K562 (cell line): ENCODE measurements around the gene CDC42EP2. TPM values are rescaled to one million over a fixed set of nuclear protein-coding genes. Genes with fewer than 3 reads are reported as not detected.

Experiments
- ATAC-seq: fragments of 200-7000 bp; cut with Tn5 transposase; 3 replicates; pipeline ENCODE4 v1.9.1; 2020; ENCODE audit warnings: moderate library complexity
- BruUV-seq: library from RNA; stranded (reverse); fragments of 400-500 nt; replicated peaks from 2 replicates; lab custom pipeline; 2021; lab: Mats Ljungman, UMichigan
- CTCF ChIA-PET: fragments of 300-600 bp; formaldehyde crosslinking; extraction: SDS; loops from one replicate; lab custom pipeline; 2021; ENCODE audit warnings: low intra/inter-chr PET ratio; lab: Yijun Ruan, JAX
- POLR2A ChIA-PET: fragments of 300-600, 350-650 bp; sonication (Branson Sonifier 250); formaldehyde crosslinking; extraction: SDS; loops from one replicate; lab custom pipeline; 2021; ENCODE audit warnings: antibody characterized with exemption, inconsistent platforms; lab: Yijun Ruan, JAX
- DNase-seq, 4 experiments: peaks; one replicate each; pipeline versions ENCODE4 v3.0.0 to v3.0.0-alpha.2; 2011 to 2018; ENCODE audit warnings: low spot score in 3 of 4, mixed read lengths in 3 of 4; ENCODE audit errors: extremely low read depth in 1 of 4
- FAIRE-seq: peaks from 2 replicates; lab custom pipeline; 2011; peaks lifted over from hg19 to GRCh38; lab: Jason Lieb, UNC
- H2AFZ ChIP-seq: 2 replicates; pipeline ENCODE4 v1.6.0; 2011; ENCODE audit warnings: low read depth, low read length, control low read depth, inconsistent platforms
- H3K27ac ChIP-seq: fragments of 200-600 bp; 3 replicates; pipeline ENCODE4 v1.8.0; 2011; ENCODE audit warnings: low read depth, mild to moderate bottlenecking, control low read depth, inconsistent platforms, low read length, moderate library complexity, mixed read lengths; ENCODE audit errors: extremely low read depth
- H3K27me3 ChIP-seq, 2 experiments: fragments of 300-600 bp in 1 of 2; 2 replicates in 1 of 2; 3 replicates in 1 of 2; pipeline versions ENCODE4 v1.6.0 to v1.8.0; 2011; ENCODE audit warnings: inconsistent platforms in 2 of 2, low read length in 2 of 2, mild to moderate bottlenecking in 1 of 2, mixed read lengths in 1 of 2, moderate library complexity in 1 of 2; ENCODE audit not compliant: control insufficient read depth in 2 of 2, insufficient read depth in 2 of 2
- H3K36me3 ChIP-seq: fragments of 300-600 bp; 3 replicates; pipeline ENCODE4 v1.8.0; 2011; ENCODE audit warnings: mild to moderate bottlenecking, low read length, inconsistent platforms; ENCODE audit not compliant: control insufficient read depth, insufficient read depth
- H3K4me1 ChIP-seq, 2 experiments: fragments of 200-600 bp in 1 of 2; replicated peaks in 1 of 2; 2 replicates in 1 of 2; 3 replicates in 1 of 2; pipeline versions ENCODE4 v1.5.1 to v1.8.0; 2011; ENCODE audit warnings: inconsistent platforms in 2 of 2, low read length in 2 of 2, mild to moderate bottlenecking in 1 of 2, mixed read lengths in 1 of 2, moderate library complexity in 1 of 2; ENCODE audit not compliant: control insufficient read depth in 2 of 2, insufficient read depth in 2 of 2
- H3K4me2 ChIP-seq: 2 replicates; pipeline ENCODE4 v1.6.1; 2011; ENCODE audit warnings: low read length, control low read depth, inconsistent platforms, mixed read lengths; ENCODE audit not compliant: insufficient read depth
- H3K4me3 ChIP-seq: fragments of 200-600 bp; sonication (generic), shearing (Covaris generic); 2 replicates; pipeline ENCODE4 v1.5.1; 2016; ENCODE audit warnings: control low read depth, inconsistent platforms
- H3K79me2 ChIP-seq: fragments of 200-600 bp; 3 replicates; pipeline ENCODE4 v1.8.0; 2011; ENCODE audit warnings: low read length, inconsistent platforms; ENCODE audit not compliant: control insufficient read depth, insufficient read depth
- H3K9ac ChIP-seq, 2 experiments: 2 replicates each; pipeline versions ENCODE4 v1.6.0 to v1.6.1; 2011; ENCODE audit warnings: low read depth in 2 of 2, low read length in 2 of 2, control low read depth in 1 of 2, inconsistent platforms in 1 of 2, mild to moderate bottlenecking in 1 of 2, mixed read lengths in 1 of 2; ENCODE audit not compliant: insufficient read depth in 1 of 2
- H3K9me1 ChIP-seq: one replicate; pipeline ENCODE4 v1.6.0; 2011; ENCODE audit warnings: inconsistent platforms, mild to moderate bottlenecking, low read length, moderate library complexity; ENCODE audit not compliant: control insufficient read depth, insufficient read depth
- H3K9me3 ChIP-seq: replicated peaks from 2 replicates; pipeline ENCODE4 v1.5.1; 2011; ENCODE audit warnings: low read depth, low read length, inconsistent platforms; ENCODE audit not compliant: control insufficient read depth, insufficient read depth
- H4K20me1 ChIP-seq: replicated peaks from 2 replicates; pipeline ENCODE4 v1.6.1; 2011; ENCODE audit warnings: low read length, inconsistent platforms, mixed read lengths; ENCODE audit not compliant: control insufficient read depth, insufficient read depth
- ARNT ChIP-seq, 2 experiments: fragments of 450-650 bp; IDR thresholded peaks; 2 replicates each; pipeline ENCODE4 v1.6.1; 2016; ENCODE audit warnings: mild to moderate bottlenecking in 1 of 2
- CBFB ChIP-seq: sonication (generic); formaldehyde crosslinking; IDR thresholded peaks from 2 replicates; pipeline ENCODE4 v1.4.0; 2020; ENCODE audit warnings: mild to moderate bottlenecking, missing genetic modification reagents
- CBX3 ChIP-seq, 2 experiments: IDR thresholded peaks; 1 replicate in 1 of 2; 2 replicates in 1 of 2; pipeline ENCODE4 v1.6.1; 2012; ENCODE audit warnings: inconsistent platforms in 2 of 2, low read length in 2 of 2, borderline replicate concordance in 1 of 2, control low read depth in 1 of 2
- JUN ChIP-seq, 2 experiments: sonication (generic) in 1 of 2; formaldehyde crosslinking in 1 of 2; IDR thresholded peaks; 2 replicates each; pipeline versions ENCODE4 v1.6.1 to v1.8.0; 2012 to 2022; ENCODE audit warnings: borderline replicate concordance in 2 of 2, mild to moderate bottlenecking in 2 of 2, improper control_type of control experiment in 1 of 2, low read depth in 1 of 2, low read length in 1 of 2, missing genetic modification reagents in 1 of 2
- POLR2B ChIP-seq: fragments of 450-650 bp; IDR thresholded peaks from 2 replicates; pipeline ENCODE4 v1.6.1; 2018; ENCODE audit warnings: low read depth; ENCODE audit not compliant: partially characterized antibody
- SMARCE1 ChIP-seq: fragments of 450-650 bp; IDR thresholded peaks from 2 replicates; pipeline ENCODE4 v1.7.1; 2016; ENCODE audit warnings: mild to moderate bottlenecking
- TAF7 ChIP-seq: fragments of 450-650 bp; IDR thresholded peaks from 2 replicates; pipeline ENCODE4 v1.6.1; 2016; ENCODE audit warnings: missing genetic modification characterization, missing compliant biosample characterization
- TBP ChIP-seq: optimal IDR thresholded peaks from 2 replicates; pipeline ENCODE3; 2011; ENCODE audit warnings: low read depth, low read length, improper control_type of control experiment
- TCF3 ChIP-seq: sonication (generic); formaldehyde crosslinking; IDR thresholded peaks from 2 replicates; pipeline ENCODE4 v1.4.0; 2020; ENCODE audit warnings: mild to moderate bottlenecking, missing genetic modification reagents
- ZBTB5 ChIP-seq: fragments of 450-650 bp; IDR thresholded peaks from 2 replicates; pipeline ENCODE4 v1.6.1; 2017; ENCODE audit warnings: antibody characterized with exemption
- ZC3H4 ChIP-seq: sonication (generic); formaldehyde crosslinking; IDR thresholded peaks from 2 replicates; pipeline ENCODE4 v1.9.0; 2021; ENCODE audit warnings: missing genetic modification reagents, borderline replicate concordance
- ZFP36 ChIP-seq: fragments of 150-350 bp; IDR thresholded peaks from 2 replicates; pipeline ENCODE4 v1.6.1; 2018; ENCODE audit warnings: low read length, low read depth; ENCODE audit not compliant: partially characterized antibody
- WGBS: fragments of 100-300 bp; shearing (Covaris generic); methylation state at CpG from one replicate; pipeline ENCODE4 v1.1.6; 2016; ENCODE audit warnings: low coverage, mixed read lengths; ENCODE audit not compliant: insufficient coverage; ENCODE audit errors: missing lambda C conversion rate; 5-methylcytosine and 5-hydroxymethylcytosine counted together
- in situ Hi-C: fragments of 300-500 bp; cut with MboI; formaldehyde crosslinking; loops from 4 replicates; pipeline ENCODE4 v1.15.0; 2018; ENCODE audit warnings: inconsistent platforms, mixed read lengths
- intact Hi-C: fragments of 100-400 bp; cut with micrococcal nuclease; formaldehyde crosslinking; loops from 2 replicates; pipeline ENCODE4 v1.14.2; 2022
- polyA plus RNA-seq, 8 experiments: library from polyadenylated mRNA; depleted of rRNA in 4 of 8; stranded (reverse) in 5 of 8; unstranded in 3 of 8; fragments of >200 nt; fragmentation: Nextera tagmentation in 2 of 8; fragmentation: Illumina TruSeq in 1 of 8; extraction: Ambion mirVana in 2 of 8; extraction: Trizol in 1 of 8; gene quantifications; 2 replicates each; pipeline versions ENCODE4 v1.2.1 to v1.2.3, GENCODE V29; 2011 to 2014; ENCODE audit warnings: inconsistent platforms in 1 of 8, missing spikeins in 1 of 8
- total RNA-seq, 7 experiments: library from RNA; depleted of rRNA in 6 of 7; stranded (reverse); fragments of >200 nt in 6 of 7; fragmentation: Illumina TruSeq in 2 of 7; extraction: Trizol in 2 of 7; gene quantifications; 2 replicates each; pipeline versions ENCODE4 v1.2.1 to v1.2.3, GENCODE V29; 2011 to 2021; ENCODE audit warnings: low replicate concordance in 1 of 7
- TF ChIP-seq, protein P1 (sequence below): fragments of 450-650 bp; IDR thresholded peaks from 2 replicates; pipeline ENCODE4 v1.6.1; 2016; ENCODE audit warnings: low read depth

The CDC42EP2 gene
- total and polyA plus RNA-seq, 9 of the 15 experiments (the other 6 are each of a cell fraction or from before 2014, with no cell fraction given): 0.27 to 3.5 (median 0.83) TPM; not detected in 1

DNA sequence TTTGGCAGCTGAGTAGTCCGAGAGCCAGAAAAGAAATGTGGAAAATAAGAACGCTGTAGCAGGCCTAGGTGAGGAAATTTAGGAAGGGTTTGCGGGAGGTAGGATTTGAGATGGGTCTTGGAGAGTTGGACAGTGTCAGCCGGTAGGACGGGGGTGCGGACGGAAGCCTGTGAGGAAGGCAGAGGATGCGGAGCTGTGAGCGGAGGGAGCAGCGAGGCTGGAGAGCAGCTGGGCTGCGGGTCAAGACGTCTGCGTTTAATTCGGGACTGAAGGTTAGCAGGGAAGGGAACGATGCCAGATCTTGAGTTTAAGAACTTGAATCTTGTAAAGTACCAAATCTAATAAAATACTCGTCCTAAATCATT lies 39.2 kb downstream of the CDC42EP2 start:
- peak overlapping the region; percentile 82 for H2AFZ ChIP-seq
- FAIRE-seq (no peak), DNase-seq (no peak), ATAC-seq (no peak)
- peak overlapping the region; percentile 44 to 94; a peak in 3 of 4 replicates for H3K9ac ChIP-seq
- no peaks in the 10 kb centered on the region for H3K79me2 ChIP-seq
- POLR2A ChIA-PET: interaction anchor here (0.7 to 15.6 kb wide), 11 partner anchors 9 to 176 kb away, joined by 3 to 253 read pairs (median 5); partner anchors contain the start of genes DPF2, MALAT1 and NEAT1
- H3K4me1 ChIP-seq: peaks cover 25 to 48% of the 10 kb centered on the region in 2 experiments
- no peaks in the 10 kb centered on the region for H3K9me3 ChIP-seq
- whole genome bisulfite sequencing: 74% methylated on average over 16 of the region's 16 CpGs
- H3K4me3 ChIP-seq: peak overlapping the region; percentile 63
- BruUV-seq: no TSS peak
- in situ Hi-C loops: no loop called here
- H3K9me1 ChIP-seq: no peaks in the 10 kb centered on the region
- peak overlapping the region; percentile 88 for H3K4me2 ChIP-seq
- peak overlapping the region; percentile 66 for H3K27ac ChIP-seq
- H3K27me3 ChIP-seq: no peaks in the 10 kb centered on the region
- intact Hi-C loops: no loop called here
- CTCF ChIA-PET: interaction anchor here (0.9 kb wide), 1 partner anchor 78 kb away, joined by 3 read pairs; no protein-coding TSS in a partner anchor
- peaks cover 36% of the 10 kb centered on the region for H3K36me3 ChIP-seq
- peaks cover 10% of the 10 kb centered on the region; the same call in 1 of the 2 replicates for H4K20me1 ChIP-seq
- no peak for TF ChIP-seq TCF3 (CRISPR knock-in tag)
- TF ChIP-seq, protein P1, sequence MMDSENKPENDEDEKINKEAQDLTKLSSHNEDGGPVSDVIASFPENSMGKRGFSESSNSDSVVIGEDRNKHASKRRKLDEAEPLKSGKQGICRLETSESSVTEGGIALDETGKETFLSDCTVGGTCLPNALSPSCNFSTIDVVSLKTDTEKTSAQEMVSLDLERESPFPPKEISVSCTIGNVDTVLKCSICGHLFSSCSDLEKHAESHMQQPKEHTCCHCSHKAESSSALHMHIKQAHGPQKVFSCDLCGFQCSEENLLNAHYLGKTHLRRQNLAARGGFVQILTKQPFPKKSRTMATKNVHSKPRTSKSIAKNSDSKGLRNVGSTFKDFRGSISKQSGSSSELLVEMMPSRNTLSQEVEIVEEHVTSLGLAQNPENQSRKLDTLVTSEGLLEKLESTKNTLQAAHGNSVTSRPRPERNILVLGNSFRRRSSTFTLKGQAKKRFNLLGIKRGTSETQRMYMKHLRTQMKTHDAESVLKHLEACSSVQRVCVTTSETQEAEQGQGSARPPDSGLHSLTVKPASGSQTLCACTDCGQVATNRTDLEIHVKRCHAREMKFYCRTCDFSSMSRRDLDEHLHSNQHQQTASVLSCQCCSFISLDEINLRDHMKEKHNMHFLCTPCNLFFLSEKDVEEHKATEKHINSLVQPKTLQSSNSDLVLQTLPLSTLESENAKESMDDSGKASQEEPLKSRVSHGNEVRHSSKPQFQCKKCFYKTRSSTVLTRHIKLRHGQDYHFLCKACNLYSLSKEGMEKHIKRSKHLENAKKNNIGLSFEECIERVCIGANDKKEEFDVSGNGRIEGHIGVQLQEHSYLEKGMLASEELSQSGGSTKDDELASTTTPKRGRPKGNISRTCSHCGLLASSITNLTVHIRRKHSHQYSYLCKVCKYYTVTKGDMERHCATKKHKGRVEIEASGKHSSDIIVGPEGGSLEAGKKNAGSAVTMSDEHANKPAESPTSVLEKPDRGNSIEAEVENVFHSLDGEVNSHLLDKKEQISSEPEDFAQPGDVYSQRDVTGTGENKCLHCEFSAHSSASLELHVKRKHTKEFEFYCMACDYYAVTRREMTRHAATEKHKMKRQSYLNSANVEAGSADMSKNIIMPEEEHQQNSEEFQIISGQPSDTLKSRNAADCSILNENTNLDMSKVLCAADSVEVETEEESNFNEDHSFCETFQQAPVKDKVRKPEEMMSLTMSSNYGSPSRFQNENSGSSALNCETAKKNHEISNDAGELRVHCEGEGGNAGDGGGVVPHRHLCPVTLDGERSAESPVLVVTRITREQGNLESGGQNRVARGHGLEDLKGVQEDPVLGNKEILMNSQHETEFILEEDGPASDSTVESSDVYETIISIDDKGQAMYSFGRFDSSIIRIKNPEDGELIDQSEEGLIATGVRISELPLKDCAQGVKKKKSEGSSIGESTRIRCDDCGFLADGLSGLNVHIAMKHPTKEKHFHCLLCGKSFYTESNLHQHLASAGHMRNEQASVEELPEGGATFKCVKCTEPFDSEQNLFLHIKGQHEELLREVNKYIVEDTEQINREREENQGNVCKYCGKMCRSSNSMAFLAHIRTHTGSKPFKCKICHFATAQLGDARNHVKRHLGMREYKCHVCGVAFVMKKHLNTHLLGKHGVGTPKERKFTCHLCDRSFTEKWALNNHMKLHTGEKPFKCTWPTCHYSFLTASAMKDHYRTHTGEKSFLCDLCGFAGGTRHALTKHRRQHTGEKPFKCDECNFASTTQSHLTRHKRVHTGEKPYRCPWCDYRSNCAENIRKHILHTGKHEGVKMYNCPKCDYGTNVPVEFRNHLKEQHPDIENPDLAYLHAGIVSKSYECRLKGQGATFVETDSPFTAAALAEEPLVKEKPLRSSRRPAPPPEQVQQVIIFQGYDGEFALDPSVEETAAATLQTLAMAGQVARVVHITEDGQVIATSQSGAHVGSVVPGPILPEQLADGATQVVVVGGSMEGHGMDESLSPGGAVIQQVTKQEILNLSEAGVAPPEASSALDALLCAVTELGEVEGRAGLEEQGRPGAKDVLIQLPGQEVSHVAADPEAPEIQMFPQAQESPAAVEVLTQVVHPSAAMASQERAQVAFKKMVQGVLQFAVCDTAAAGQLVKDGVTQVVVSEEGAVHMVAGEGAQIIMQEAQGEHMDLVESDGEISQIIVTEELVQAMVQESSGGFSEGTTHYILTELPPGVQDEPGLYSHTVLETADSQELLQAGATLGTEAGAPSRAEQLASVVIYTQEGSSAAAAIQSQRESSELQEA: peak; percentile 47; the same call in 1 of the 2 replicates
- no peak for TF ChIP-seq CBFB
- no peak for TF ChIP-seq CBX3 (IDR thresholded peaks at IDR 0.05; ENCODE audit: borderline replicate concordance in 1 of 2, low read length in 2 of 2)
- TF ChIP-seq TAF7: no peak
- TF ChIP-seq ZFP36: no peak
- no peak for TF ChIP-seq ARNT (IDR thresholded peaks at IDR 0.05)
- TF ChIP-seq TBP: no peak
- TF ChIP-seq SMARCE1: 0 out of 2 replicates have a peak, but pooled peaks have one; percentile 14
- TF ChIP-seq ZBTB5: no peak
- TF ChIP-seq POLR2B: peak; percentile 56
- no peak for TF ChIP-seq JUN (IDR thresholded peaks at IDR 0.05; ENCODE audit: borderline replicate concordance, low read depth, low read length)
- no peak for TF ChIP-seq JUN (CRISPR knock-in tag; IDR thresholded peaks at IDR 0.05; ENCODE audit: borderline replicate concordance)
- TF ChIP-seq ZC3H4: 0 out of 2 replicates have a peak, but pooled peaks have one; percentile 47
